B cell (primary cell): ENCODE results near the gene METTL23. TPM values are rescaled to one million over a fixed set of nuclear protein-coding genes. Genes with fewer than 3 reads are reported as not detected.

ENCODE experiments used
- ATAC-seq: fragments of 200-7000 bp; cut with Tn5 transposase; one replicate; pipeline ENCODE4 v1.10.0; 2021; ENCODE audit warnings: low read depth, mild to moderate bottlenecking, moderate number of reproducible peaks, moderate library complexity
- CTCF ChIA-PET: fragments of 350-600 bp; sonication (Branson Sonifier 250); formaldehyde crosslinking; loops from one replicate; lab custom pipeline; 2021; ENCODE audit warnings: antibody characterized with exemption, inconsistent platforms; lab: Charles Lee
- POLR2A ChIA-PET: fragments of 350-600 bp; sonication (Branson Sonifier 250); formaldehyde crosslinking; loops from one replicate; lab custom pipeline; 2021; ENCODE audit warnings: antibody characterized with exemption; lab: Charles Lee
- DNase-seq: peaks from one replicate; pipeline ENCODE4 v3.0.0; 2013
- H2AFZ ChIP-seq: 2 replicates; pipeline ENCODE4 v1.6.1; 2012; ENCODE audit warnings: mild to moderate bottlenecking, low read depth, low read length; ENCODE audit not compliant: insufficient read depth, poor library complexity, severe bottlenecking
- H3K27ac ChIP-seq, 2 donors: 1 replicate in 1 of 2; 2 replicates in 1 of 2; pipeline ENCODE4 v1.5.1; 2012 to 2013; ENCODE audit warnings: low read length in 2 of 2, mild to moderate bottlenecking in 2 of 2, moderate library complexity in 1 of 2
- H3K27me3 ChIP-seq, 4 experiments: fragments of 200-600 bp in 1 of 4; sonication (generic) in 1 of 4; replicated peaks in 1 of 4; 1 replicate in 2 of 4; 2 replicates in 2 of 4; pipeline versions ENCODE4 v1.6.1 to v1.7.0; 2013 to 2016; ENCODE audit warnings: low read length in 3 of 4, mild to moderate bottlenecking in 2 of 4, mixed read lengths in 1 of 4, moderate library complexity in 1 of 4; ENCODE audit not compliant: insufficient read depth in 4 of 4, control insufficient read depth in 3 of 4; ENCODE audit errors: control extremely low read depth in 1 of 4
- H3K36me3 ChIP-seq, 2 experiments: replicated peaks in 1 of 2; 1 replicate in 1 of 2; 2 replicates in 1 of 2; pipeline versions ENCODE4 v1.6.1 to v1.7.1; 2013; ENCODE audit warnings: low read length in 1 of 2; ENCODE audit not compliant: insufficient read depth in 2 of 2, control insufficient read depth in 1 of 2; ENCODE audit errors: control extremely low read depth in 1 of 2, extremely low read depth in 1 of 2
- H3K4me1 ChIP-seq, 2 donors: fragments of 200-600 bp in 1 of 2; sonication (generic) in 1 of 2; 1 replicate in 1 of 2; 2 replicates in 1 of 2; pipeline versions ENCODE4 v1.5.1 to v1.6.1; 2013 to 2017; ENCODE audit warnings: low read length in 2 of 2; ENCODE audit not compliant: control insufficient read depth in 2 of 2, insufficient read depth in 2 of 2
- H3K4me2 ChIP-seq: replicated peaks from 2 replicates; pipeline ENCODE3; 2012; ENCODE audit warnings: mild to moderate bottlenecking, low read depth, low read length; ENCODE audit not compliant: poor library complexity, severe bottlenecking
- H3K4me3 ChIP-seq, 5 experiments: fragments of 200-600 bp in 1 of 5; sonication (generic) in 1 of 5; 1 replicate in 3 of 5; 2 replicates in 2 of 5; pipeline versions ENCODE4 v1.5.1 to v1.7.0; 2011 to 2016; ENCODE audit warnings: low read length in 4 of 5, mild to moderate bottlenecking in 4 of 5, low read depth in 2 of 5, control low read depth in 1 of 5, moderate library complexity in 1 of 5; ENCODE audit not compliant: insufficient read depth in 1 of 5; ENCODE audit errors: control extremely low read depth in 1 of 5, extremely low read depth in 1 of 5
- H3K79me2 ChIP-seq: fragments of 200-600 bp; sonication (generic); one replicate; pipeline ENCODE4 v1.6.0; 2016; ENCODE audit warnings: low read length; ENCODE audit not compliant: control insufficient read depth, insufficient read depth
- H3K9ac ChIP-seq: fragments of 200-600 bp; sonication (generic); 2 replicates; pipeline ENCODE4 v1.6.1; 2017; ENCODE audit warnings: mild to moderate bottlenecking, low read length, moderate library complexity
- H3K9me3 ChIP-seq, 3 donors: one replicate each; pipeline versions ENCODE4 v1.6.1 to v1.7.1; 2013; ENCODE audit warnings: low read length in 2 of 3; ENCODE audit not compliant: control insufficient read depth in 2 of 3, insufficient read depth in 1 of 3; ENCODE audit errors: control extremely low read depth in 1 of 3
- H4K20me1 ChIP-seq: 2 replicates; pipeline ENCODE4 v1.6.0; 2012; ENCODE audit warnings: mild to moderate bottlenecking, low read length; ENCODE audit not compliant: insufficient read depth, control insufficient read depth, poor library complexity, severe bottlenecking
- H3K27ac Mint-ChIP-seq: one replicate; pipeline ENCODE4 v1.8.0; 2021; ENCODE audit warnings: mixed read lengths
- H3K27me3 Mint-ChIP-seq: one replicate; pipeline ENCODE4 v1.8.0; 2021; ENCODE audit warnings: mixed read lengths
- H3K4me1 Mint-ChIP-seq: one replicate; pipeline ENCODE4 v1.8.0; 2021; ENCODE audit warnings: mixed read lengths
- H3K4me3 Mint-ChIP-seq: one replicate; pipeline ENCODE4 v1.8.0; 2021; ENCODE audit warnings: mixed read lengths
- H3K9me3 Mint-ChIP-seq: one replicate; pipeline ENCODE4 v1.8.0; 2022; ENCODE audit warnings: mixed read lengths; ENCODE audit not compliant: insufficient read depth
- EZH2 ChIP-seq: IDR thresholded peaks from 2 replicates; pipeline ENCODE4 v1.6.1; 2012; ENCODE audit warnings: borderline replicate concordance, low read depth, mild to moderate bottlenecking, moderate library complexity, low read length; ENCODE audit not compliant: insufficient read depth, poor library complexity, severe bottlenecking
- WGBS: methylation state at CpG from one replicate; pipeline ENCODE4 v1.1.5; 2013; ENCODE audit warnings: missing lambda C conversion rate; ENCODE audit not compliant: insufficient coverage; 5-methylcytosine and 5-hydroxymethylcytosine counted together
- intact Hi-C: fragments of 100-400 bp; cut with micrococcal nuclease; formaldehyde crosslinking; loops from one replicate; pipeline ENCODE4 v1.10.0; 2022
- polyA plus RNA-seq: library from polyadenylated mRNA; depleted of rRNA; stranded (reverse); fragments of >200 nt; gene quantifications from 2 replicates; pipeline ENCODE4 v1.2.3, GENCODE V29; 2012
- total RNA-seq, 2 donors: library from RNA; stranded (reverse); fragments of 120-200 nt in 1 of 2; gene quantifications; 1 replicate in 1 of 2; 2 replicates in 1 of 2; pipeline versions ENCODE4 v1.2.3 to v1.2.4, GENCODE V29; 2013 to 2022
- TF ChIP-seq, protein P1 (sequence below): fragments of 200-600 bp; IDR thresholded peaks from one replicate; pipeline ENCODE4 v1.8.0; 2022; ENCODE audit warnings: antibody characterized with exemption, mild to moderate bottlenecking

The METTL23 gene
- total and polyA plus RNA-seq, 2 donors (not counting 1 experiment from before 2014, with no cell fraction given), result 64.0 to 68.1 TPM

DNA sequence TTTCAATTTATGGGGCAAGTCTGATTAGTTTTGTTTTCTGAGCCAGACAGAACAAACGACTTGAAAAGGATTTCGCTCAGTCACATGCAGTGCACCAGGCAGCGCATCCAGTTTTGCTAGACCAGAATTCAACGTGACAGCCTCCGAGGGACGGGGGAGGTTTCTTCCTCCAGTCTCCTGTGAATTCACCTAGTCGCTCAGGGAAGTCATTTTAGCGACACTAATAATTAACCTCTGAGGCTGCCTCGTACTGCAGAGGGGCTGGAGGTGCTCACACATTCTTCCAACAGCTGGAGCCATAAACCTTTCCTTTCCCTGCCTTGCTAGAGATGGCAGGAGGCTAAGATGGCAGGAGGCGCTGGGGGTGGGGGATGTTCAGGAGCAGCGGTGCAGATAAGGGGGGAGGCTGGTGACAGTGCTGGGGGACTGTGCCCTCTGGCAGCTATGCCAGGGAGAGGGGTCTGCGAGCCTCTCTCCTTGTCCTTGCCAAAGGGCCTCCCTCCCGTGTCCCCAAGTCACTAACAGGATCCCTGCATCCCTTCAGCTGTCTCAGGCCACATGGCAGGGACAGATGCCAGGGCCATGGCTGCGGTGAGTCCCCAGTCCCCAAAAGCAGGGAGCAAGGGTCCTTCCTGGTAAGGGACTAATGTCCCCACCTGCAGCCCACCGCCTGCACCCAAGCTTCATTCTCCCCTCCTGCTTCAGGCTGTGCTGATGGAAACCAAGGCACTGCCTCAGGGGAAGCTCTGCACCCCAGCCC lies 39.9 kb upstream of the METTL23 start:
- H3K4me1 Mint-ChIP-seq, result no peaks in the 10 kb centered on the region
- ChIA-PET POLR2A (no interaction called here), CTCF (no interaction called here)
- intact Hi-C loops, result no loop called here
- WGBS, result 93% methylated on average over 13 of the region's 15 CpGs
- no peak overlapping the region for H3K4me2 ChIP-seq
- peaks cover 4% of the 10 kb centered on the region for H3K27me3 Mint-ChIP-seq
- no peaks in the 10 kb centered on the region for H3K9me3 ChIP-seq
- ATAC-seq (no peak), DNase-seq (no peak)
- no peak overlapping the region for H3K4me3 ChIP-seq
- no peak for TF ChIP-seq EZH2
- TF ChIP-seq, protein P1, sequence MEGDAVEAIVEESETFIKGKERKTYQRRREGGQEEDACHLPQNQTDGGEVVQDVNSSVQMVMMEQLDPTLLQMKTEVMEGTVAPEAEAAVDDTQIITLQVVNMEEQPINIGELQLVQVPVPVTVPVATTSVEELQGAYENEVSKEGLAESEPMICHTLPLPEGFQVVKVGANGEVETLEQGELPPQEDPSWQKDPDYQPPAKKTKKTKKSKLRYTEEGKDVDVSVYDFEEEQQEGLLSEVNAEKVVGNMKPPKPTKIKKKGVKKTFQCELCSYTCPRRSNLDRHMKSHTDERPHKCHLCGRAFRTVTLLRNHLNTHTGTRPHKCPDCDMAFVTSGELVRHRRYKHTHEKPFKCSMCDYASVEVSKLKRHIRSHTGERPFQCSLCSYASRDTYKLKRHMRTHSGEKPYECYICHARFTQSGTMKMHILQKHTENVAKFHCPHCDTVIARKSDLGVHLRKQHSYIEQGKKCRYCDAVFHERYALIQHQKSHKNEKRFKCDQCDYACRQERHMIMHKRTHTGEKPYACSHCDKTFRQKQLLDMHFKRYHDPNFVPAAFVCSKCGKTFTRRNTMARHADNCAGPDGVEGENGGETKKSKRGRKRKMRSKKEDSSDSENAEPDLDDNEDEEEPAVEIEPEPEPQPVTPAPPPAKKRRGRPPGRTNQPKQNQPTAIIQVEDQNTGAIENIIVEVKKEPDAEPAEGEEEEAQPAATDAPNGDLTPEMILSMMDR, result no peak
- no peak overlapping the region for H3K4me3 Mint-ChIP-seq
- no peaks in the 10 kb centered on the region for H3K9me3 Mint-ChIP-seq
- no peaks in the 10 kb centered on the region for H3K36me3 ChIP-seq
- H4K20me1 ChIP-seq, result no peaks in the 10 kb centered on the region
- H3K27ac Mint-ChIP-seq, result no peak overlapping the region
- H3K79me2 ChIP-seq, result no peaks in the 10 kb centered on the region
- no peak overlapping the region for H3K9ac ChIP-seq
- no peaks in the 10 kb centered on the region for H3K4me1 ChIP-seq
- H2AFZ ChIP-seq, result no peak overlapping the region
- no peak overlapping the region for H3K27ac ChIP-seq
- H3K27me3 ChIP-seq, result peaks cover 0 to 5% (median 0%) of the 10 kb centered on the region in 4 experiments

DNA sequence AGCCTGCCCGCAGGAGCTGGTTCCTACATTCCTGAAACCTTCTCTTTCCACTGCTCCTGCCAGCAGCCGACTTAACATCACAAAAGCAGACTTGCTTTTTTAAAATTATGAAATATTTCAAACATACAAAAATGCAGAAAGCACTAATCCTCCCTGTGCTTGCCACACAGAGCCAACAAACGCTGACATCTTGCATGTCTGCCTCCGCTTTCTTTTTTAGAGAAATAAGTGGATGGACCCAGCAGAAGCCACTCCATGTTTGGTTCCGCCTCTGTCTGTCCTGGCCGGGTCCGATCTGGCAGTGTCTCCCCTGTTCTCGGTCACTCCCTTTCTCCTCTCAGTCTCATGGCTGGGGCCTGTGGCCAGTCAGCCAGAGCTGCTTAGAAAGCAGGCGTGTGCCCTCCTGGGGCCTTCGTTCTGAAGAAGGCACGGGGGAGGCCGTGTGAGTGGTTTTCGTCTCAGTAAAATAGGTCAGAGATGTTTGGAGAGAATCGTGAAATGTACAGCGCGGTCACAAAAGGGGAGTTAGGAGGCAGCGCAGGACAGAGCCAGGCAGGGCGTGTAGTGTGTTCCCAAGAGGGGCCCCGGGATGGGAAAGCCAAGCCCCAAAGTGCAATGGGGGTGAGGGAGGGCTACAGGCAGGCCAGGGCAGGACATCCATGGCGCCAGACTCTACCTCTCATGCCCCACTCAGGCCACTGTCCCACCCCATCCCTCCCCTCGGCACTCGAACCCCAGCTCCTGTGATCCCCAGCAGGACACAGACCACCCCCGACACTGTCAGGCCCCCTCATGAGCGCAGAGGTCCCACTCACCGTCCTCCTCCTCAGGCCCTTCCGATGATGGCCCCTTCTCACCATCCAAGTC lies 39.1 kb upstream of the METTL23 start:
- 90% methylated on average over 23 of the region's 26 CpGs for WGBS
- Mint-ChIP-seq H3K4me3 (no peak overlapping the region), H3K4me1 (no peaks in the 10 kb centered on the region), H3K9me3 (no peaks in the 10 kb centered on the region), H3K27ac (no peak overlapping the region), H3K27me3 (peaks cover 4% of the 10 kb centered on the region)
- Histone ChIP-seq H3K4me2 (no peak overlapping the region), H3K27me3 (peaks cover 0 to 5% (median 0%) of the 10 kb centered on the region in 4 experiments), H3K9ac (no peak overlapping the region), H2AFZ (no peak overlapping the region), H3K36me3 (no peaks in the 10 kb centered on the region), H3K27ac (no peak overlapping the region), H3K79me2 (no peaks in the 10 kb centered on the region), H3K4me3 (no peak overlapping the region), H3K9me3 (no peaks in the 10 kb centered on the region), H4K20me1 (no peaks in the 10 kb centered on the region), H3K4me1 (no peaks in the 10 kb centered on the region)
- ChIA-PET POLR2A (no interaction called here), CTCF (no interaction called here)
- no peak for ATAC-seq
- intact Hi-C loops, result no loop called here
- no peak for DNase-seq
- TF ChIP-seq, protein P1, result no peak
- no peak for TF ChIP-seq EZH2
